Uterus (tissue), 4 donors: ENCODE results near the gene HOXA9. TPM values are rescaled to one million over a fixed set of nuclear protein-coding genes. Genes with fewer than 3 reads are reported as not detected.

Experiments used
- DNase-seq, 2 donors: peaks; one replicate each; pipeline ENCODE4 v3.0.0-alpha.2; 2019 to 2020
- H3K27ac ChIP-seq, 2 donors: fragments of 200-600 bp; sonication (generic); 1 replicate in 1 of 2; 2 replicates in 1 of 2; pipeline ENCODE4 v1.5.1; 2016 to 2018
- H3K27me3 ChIP-seq, 2 donors: fragments of 200-600 bp; sonication (generic); one replicate each; pipeline ENCODE4 v1.5.1; 2018 to 2019; ENCODE audit warnings: control low read depth in 1 of 2
- H3K36me3 ChIP-seq, 2 donors: fragments of 200-600 bp; sonication (generic); one replicate each; pipeline ENCODE4 v1.5.1; 2019; ENCODE audit warnings: control low read depth in 1 of 2
- H3K4me1 ChIP-seq, 2 donors: fragments of 200-600 bp; sonication (generic); one replicate each; pipeline ENCODE4 v1.5.1; 2018 to 2019; ENCODE audit warnings: control low read depth in 1 of 2
- H3K4me3 ChIP-seq, 2 donors: fragments of 200-600 bp; sonication (generic); 1 replicate in 1 of 2; 2 replicates in 1 of 2; pipeline ENCODE4 v1.5.1; 2018 to 2019; ENCODE audit warnings: mild to moderate bottlenecking in 1 of 2
- H3K9me3 ChIP-seq, 2 donors: fragments of 200-600 bp; sonication (generic); one replicate each; pipeline ENCODE4 v1.5.1; 2019; ENCODE audit warnings: control low read depth in 1 of 2
- POLR2A ChIP-seq, 2 donors: fragments of 450-650 bp; IDR thresholded peaks; one replicate each; pipeline ENCODE4 v1.6.1; 2016; ENCODE audit warnings: antibody characterized with exemption in 2 of 2, mild to moderate bottlenecking in 1 of 2, moderate library complexity in 1 of 2
- intact Hi-C: fragments of 100-400 bp; cut with DNase I; formaldehyde crosslinking; loops from one replicate; pipeline ENCODE4 v1.15.1; 2023; ENCODE audit warnings: low total_unique reads
- total RNA-seq, 4 donors: library from RNA; depleted of rRNA in 3 of 4; stranded (reverse); fragments of >200 nt in 3 of 4; gene quantifications; one replicate each; pipeline versions ENCODE4 v1.1.0 to v1.2.4, GENCODE V29; 2014 to 2023
- TF ChIP-seq, protein P1 (sequence below), 4 experiments: fragments of 200-600 bp in 2 of 4; fragments of 450-650 bp in 2 of 4; sonication (generic) in 2 of 4; IDR thresholded peaks; one replicate each; pipeline ENCODE4 v1.5.1; 2016 to 2019; ENCODE audit warnings: antibody characterized with exemption in 4 of 4, mild to moderate bottlenecking in 2 of 4, moderate library complexity in 1 of 4
- donor health status: DM: yes; HTN: yes; CAD: no.

HOXA9 gene
- total RNA-seq, 4 donors from 2014 or later: 2.3 to 26.4 (median 22.4) TPM

DNA sequence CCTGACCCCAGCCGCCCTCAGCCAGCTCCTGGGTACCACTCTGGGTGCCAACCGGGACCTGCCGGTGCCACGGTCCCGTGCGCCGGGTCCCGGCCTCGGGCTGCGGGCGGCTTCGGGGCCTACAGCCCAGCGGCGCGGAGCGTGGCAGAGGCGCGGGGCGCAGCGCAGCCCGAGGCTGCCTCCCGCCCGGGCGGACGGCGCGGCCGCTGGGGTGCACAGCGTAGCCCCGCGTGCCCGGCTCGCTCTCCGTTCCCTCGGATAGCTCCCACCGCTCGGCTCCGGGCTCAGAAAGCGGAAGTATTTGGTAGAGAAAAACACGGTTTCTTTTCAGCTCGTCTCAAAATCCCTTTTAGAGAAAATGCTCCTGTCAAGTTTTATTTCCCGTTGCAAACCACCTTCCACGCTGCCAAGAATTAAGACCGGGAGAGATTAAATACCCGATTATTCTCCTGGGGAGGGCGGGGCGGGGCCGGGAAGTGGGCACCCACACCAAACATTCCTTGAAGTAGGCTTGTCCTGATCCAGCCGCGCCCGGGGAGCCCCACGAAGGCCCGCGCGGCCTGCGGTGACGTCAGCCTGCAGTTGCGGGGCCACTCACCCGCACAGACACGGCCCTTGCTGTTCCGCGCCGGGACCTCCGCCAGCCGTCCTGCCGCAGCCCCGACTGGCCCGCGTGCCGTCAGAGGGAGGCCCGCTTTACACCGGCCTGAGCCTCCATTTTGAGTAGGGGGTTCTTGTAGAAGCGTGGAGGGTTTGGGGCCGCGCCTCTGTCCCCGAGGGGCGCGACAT is 27.4 kb upstream of the HOXA9 start:
- Histone ChIP-seq H3K4me3 (peak overlapping the region; percentile 45 to 55), H3K27me3 (peaks cover 10 to 20% of the 10 kb centered on the region in 2 donors), H3K9me3 (no peaks in the 10 kb centered on the region), H3K27ac (peak overlapping the region; percentile 94 to 96), H3K36me3 (no peaks in the 10 kb centered on the region), H3K4me1 (peaks cover 0 to 4% of the 10 kb centered on the region in 2 donors)
- TF ChIP-seq POLR2A (IDR thresholded peaks at IDR 0.05): no peak
- TF ChIP-seq, protein P1, sequence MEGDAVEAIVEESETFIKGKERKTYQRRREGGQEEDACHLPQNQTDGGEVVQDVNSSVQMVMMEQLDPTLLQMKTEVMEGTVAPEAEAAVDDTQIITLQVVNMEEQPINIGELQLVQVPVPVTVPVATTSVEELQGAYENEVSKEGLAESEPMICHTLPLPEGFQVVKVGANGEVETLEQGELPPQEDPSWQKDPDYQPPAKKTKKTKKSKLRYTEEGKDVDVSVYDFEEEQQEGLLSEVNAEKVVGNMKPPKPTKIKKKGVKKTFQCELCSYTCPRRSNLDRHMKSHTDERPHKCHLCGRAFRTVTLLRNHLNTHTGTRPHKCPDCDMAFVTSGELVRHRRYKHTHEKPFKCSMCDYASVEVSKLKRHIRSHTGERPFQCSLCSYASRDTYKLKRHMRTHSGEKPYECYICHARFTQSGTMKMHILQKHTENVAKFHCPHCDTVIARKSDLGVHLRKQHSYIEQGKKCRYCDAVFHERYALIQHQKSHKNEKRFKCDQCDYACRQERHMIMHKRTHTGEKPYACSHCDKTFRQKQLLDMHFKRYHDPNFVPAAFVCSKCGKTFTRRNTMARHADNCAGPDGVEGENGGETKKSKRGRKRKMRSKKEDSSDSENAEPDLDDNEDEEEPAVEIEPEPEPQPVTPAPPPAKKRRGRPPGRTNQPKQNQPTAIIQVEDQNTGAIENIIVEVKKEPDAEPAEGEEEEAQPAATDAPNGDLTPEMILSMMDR (IDR thresholded peaks at IDR 0.05): no peak
- DNase-seq: peak; percentile 57 to 68
- intact Hi-C loops: no loop called here

DNA sequence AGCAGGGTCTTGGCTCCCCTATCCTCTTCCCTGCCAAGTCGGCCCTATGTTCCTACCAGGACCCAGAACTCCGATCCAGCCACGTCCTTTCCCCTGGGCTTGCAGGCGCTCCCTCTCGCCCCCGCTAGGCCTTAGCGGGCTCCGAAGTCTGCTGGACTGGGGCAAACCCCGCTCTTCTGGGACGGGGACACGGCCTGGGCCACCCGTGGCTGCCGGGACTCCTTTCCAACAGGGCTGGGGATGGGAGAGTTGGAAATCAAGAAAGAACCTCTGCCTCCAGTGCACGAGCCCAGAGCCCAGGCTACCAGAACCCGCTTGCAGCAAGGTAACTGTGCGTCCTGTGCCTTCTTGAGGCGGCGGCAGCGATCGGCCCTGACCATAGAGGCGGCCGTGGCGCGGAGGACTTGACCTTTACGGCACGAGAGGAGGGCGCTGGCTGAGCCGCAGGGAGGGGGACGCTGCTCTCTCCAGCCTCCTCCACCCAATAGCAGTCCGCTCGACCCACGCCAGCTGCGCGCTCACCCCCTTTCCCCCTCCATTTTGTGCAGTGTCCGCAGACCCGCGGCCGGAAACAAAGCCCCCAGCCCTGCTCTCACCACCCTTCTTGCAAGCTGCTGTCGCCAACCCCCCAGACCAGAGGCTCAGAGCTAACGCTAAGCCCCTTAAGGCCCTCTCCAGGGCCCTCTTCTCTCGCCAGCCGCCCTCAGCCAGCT is 26.7 kb upstream of the HOXA9 start:
- DNase-seq: peak; percentile 56 to 84

DNA sequence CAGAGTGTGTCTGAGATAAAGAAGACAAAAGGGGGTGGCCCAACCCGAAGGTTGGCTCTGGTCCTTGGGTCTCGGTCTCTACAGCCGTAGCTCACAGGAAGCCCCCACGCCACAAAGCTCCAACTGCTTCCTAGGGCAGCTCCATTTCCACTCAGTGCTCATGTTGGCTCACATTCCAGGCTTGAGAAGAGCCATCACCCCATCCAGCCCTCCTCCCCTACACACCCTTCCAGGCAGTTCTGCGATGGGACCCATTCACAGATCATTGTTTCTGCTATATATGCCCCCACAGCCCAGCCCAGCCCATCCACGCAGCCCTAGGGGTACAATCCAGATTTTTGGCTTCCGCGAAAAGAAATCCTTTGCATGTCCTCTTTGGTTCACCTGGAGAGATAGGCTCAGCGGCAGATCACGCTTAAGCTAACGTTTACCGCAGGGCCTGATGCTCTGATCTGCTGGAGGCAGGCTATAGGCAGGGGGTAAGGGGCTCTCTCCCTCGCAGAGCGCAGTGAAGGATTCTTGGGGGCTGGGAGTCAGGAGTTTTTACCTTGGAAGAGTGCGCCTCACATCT is 25.9 kb upstream of the HOXA9 start:
- TF ChIP-seq, protein P1 (IDR thresholded peaks at IDR 0.05): no peak
- no peak for TF ChIP-seq POLR2A (IDR thresholded peaks at IDR 0.05)
- peaks cover 0 to 4% of the 10 kb centered on the region in 2 donors for H3K4me1 ChIP-seq
- no peaks in the 10 kb centered on the region for H3K36me3 ChIP-seq
- peak overlapping the region; percentile 45 to 55 for H3K4me3 ChIP-seq
- no peaks in the 10 kb centered on the region for H3K9me3 ChIP-seq
- DNase-seq: peak in 1 of 2 donors; percentile 37
- peak overlapping the region; percentile 94 to 96 for H3K27ac ChIP-seq
- peaks cover 4 to 7% of the 10 kb centered on the region in 2 donors for H3K27me3 ChIP-seq
- intact Hi-C loops: no loop called here

More for the DNA sequence above, 26.7 kb upstream of the HOXA9 start:
- H3K9me3 ChIP-seq: no peaks in the 10 kb centered on the region
- H3K27ac ChIP-seq: peak overlapping the region; percentile 94 to 96
- intact Hi-C loops: no loop called here
- H3K4me3 ChIP-seq: peak overlapping the region; percentile 45 to 55
- peak in 1 of 2 donors; percentile 24 for TF ChIP-seq POLR2A (IDR thresholded peaks at IDR 0.05)
- TF ChIP-seq, protein P1 (IDR thresholded peaks at IDR 0.05): no peak
- peaks cover 0 to 4% of the 10 kb centered on the region in 2 donors for H3K4me1 ChIP-seq
- peaks cover 4 to 13% of the 10 kb centered on the region in 2 donors for H3K27me3 ChIP-seq
- H3K36me3 ChIP-seq: no peaks in the 10 kb centered on the region

DNA sequence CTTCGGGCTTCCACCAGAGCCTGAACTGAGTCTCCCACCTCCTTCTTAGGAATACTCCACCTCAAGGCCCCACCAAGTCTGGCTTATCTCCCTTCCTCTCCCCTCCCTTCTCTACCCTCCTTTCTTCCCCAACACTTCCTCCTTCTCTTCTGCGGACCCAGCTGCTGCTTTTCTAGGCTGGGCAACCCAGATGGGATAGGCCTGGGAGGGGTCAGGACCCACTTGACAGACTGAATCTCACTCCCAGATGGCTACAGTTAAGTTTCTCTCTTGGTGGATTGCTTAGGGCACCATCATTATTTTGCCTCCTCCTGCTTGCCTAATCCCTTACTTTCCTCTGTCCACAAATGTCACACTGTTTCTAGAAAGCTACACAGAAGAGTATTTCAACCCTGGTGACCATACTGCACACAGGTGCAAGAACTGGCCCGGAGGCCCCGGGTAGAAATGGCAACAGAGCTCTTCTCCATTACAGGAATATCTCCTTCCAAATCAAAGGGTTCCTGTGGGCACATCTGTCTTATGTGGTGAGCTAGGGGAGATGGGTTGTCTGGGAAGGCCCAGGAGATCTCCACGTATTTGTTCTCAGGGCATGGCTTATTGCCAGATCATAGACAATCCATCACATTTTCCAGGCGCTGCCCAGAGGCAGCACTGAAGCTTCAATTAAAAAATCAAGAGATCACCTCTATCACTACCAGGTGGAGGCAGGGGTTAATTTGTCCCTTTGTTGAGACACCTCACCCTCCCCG is 24.8 kb upstream of the HOXA9 start:
- H3K36me3 ChIP-seq: no peaks in the 10 kb centered on the region
- peak overlapping the region; percentile 94 to 96 for H3K27ac ChIP-seq
- intact Hi-C loops: loop anchor here (5.0 kb wide), 1 partner anchor 472 kb away; the partner anchor contains the start of gene HIBADH
- no peaks in the 10 kb centered on the region for H3K27me3 ChIP-seq
- H3K4me1 ChIP-seq: peaks cover 0 to 4% of the 10 kb centered on the region in 2 donors
- TF ChIP-seq, protein P1 (IDR thresholded peaks at IDR 0.05): no peak
- no peak for TF ChIP-seq POLR2A (IDR thresholded peaks at IDR 0.05)
- DNase-seq: no peak
- no peaks in the 10 kb centered on the region for H3K9me3 ChIP-seq
- H3K4me3 ChIP-seq: no peak overlapping the region
